Keratinocyte (primary cell): Measurements from ENCODE around the gene ARL9. TPM values are rescaled to one million over a fixed set of nuclear protein-coding genes. Genes with fewer than 3 reads are reported as not detected.
A peak's percentile ranks its signal among the peaks of the same experiment; 100 is the strongest.

Experiments
- DNase-seq: peaks from one replicate; pipeline ENCODE4 v3.0.0-alpha.2; 2011; ENCODE audit warnings: low read depth, missing footprints, low spot score
- FAIRE-seq: peaks from 2 replicates; lab custom pipeline; 2011; peaks lifted over from hg19 to GRCh38; lab: Jason Lieb, UNC
- H2AFZ ChIP-seq: 2 replicates; pipeline ENCODE4 v1.6.0; 2012; ENCODE audit warnings: low read length, control low read depth, inconsistent platforms; ENCODE audit not compliant: control insufficient read depth
- H3K27ac ChIP-seq: 2 replicates; pipeline ENCODE4 v1.5.1; 2011; ENCODE audit warnings: low read length; ENCODE audit not compliant: control insufficient read depth, insufficient read depth
- H3K27me3 ChIP-seq: 3 replicates; pipeline ENCODE4 v1.6.0; 2011; ENCODE audit warnings: low read length; ENCODE audit not compliant: control insufficient read depth, insufficient read depth; ENCODE audit errors: extremely low read depth
- H3K36me3 ChIP-seq, 2 experiments: 2 replicates in 1 of 2; 3 replicates in 1 of 2; pipeline ENCODE4 v1.5.1; 2011; ENCODE audit warnings: low read length in 2 of 2, mild to moderate bottlenecking in 1 of 2; ENCODE audit not compliant: control insufficient read depth in 2 of 2, insufficient read depth in 2 of 2; ENCODE audit errors: extremely low read depth in 1 of 2
- H3K4me1 ChIP-seq: 3 replicates; pipeline ENCODE4 v1.5.1; 2011; ENCODE audit warnings: low read length; ENCODE audit not compliant: control insufficient read depth, insufficient read depth; ENCODE audit errors: extremely low read depth
- H3K4me2 ChIP-seq: 3 replicates; pipeline ENCODE4 v1.6.0; 2011; ENCODE audit warnings: low read depth, low read length; ENCODE audit not compliant: control insufficient read depth, insufficient read depth; ENCODE audit errors: extremely low read depth
- H3K4me3 ChIP-seq, 3 experiments: fragments of 200-600 bp in 1 of 3; sonication (generic) in 1 of 3; 2 replicates in 2 of 3; 3 replicates in 1 of 3; pipeline ENCODE4 v1.5.1; 2011 to 2016; ENCODE audit warnings: low read length in 3 of 3, mild to moderate bottlenecking in 3 of 3, control low read depth in 2 of 3, inconsistent platforms in 1 of 3, low read depth in 1 of 3, mixed read lengths in 1 of 3, mixed run types in 1 of 3, moderate library complexity in 1 of 3; ENCODE audit not compliant: control insufficient read depth in 2 of 3, insufficient read depth in 2 of 3; ENCODE audit errors: extremely low read depth in 1 of 3
- H3K79me2 ChIP-seq: 2 replicates; pipeline ENCODE4 v1.6.0; 2012; ENCODE audit warnings: low read length; ENCODE audit not compliant: control insufficient read depth, insufficient read depth
- H3K9ac ChIP-seq: 3 replicates; pipeline ENCODE4 v1.6.0; 2011; ENCODE audit warnings: low read length; ENCODE audit not compliant: control insufficient read depth, insufficient read depth; ENCODE audit errors: extremely low read depth
- H3K9me1 ChIP-seq: 3 replicates; pipeline ENCODE4 v1.6.0; 2011; ENCODE audit warnings: low read length; ENCODE audit not compliant: control insufficient read depth, insufficient read depth; ENCODE audit errors: extremely low read depth
- H3K9me3 ChIP-seq: 2 replicates; pipeline ENCODE4 v1.5.1; 2012; ENCODE audit warnings: low read depth, low read length; ENCODE audit not compliant: control insufficient read depth
- H4K20me1 ChIP-seq: 3 replicates; pipeline ENCODE4 v1.6.0; 2011; ENCODE audit warnings: low read length; ENCODE audit not compliant: control insufficient read depth, insufficient read depth; ENCODE audit errors: extremely low read depth
- CTCF ChIP-seq, 3 experiments: IDR thresholded peaks in 1 of 3; conservative IDR thresholded peaks in 1 of 3; optimal IDR thresholded peaks in 1 of 3; 2 replicates in 2 of 3; 3 replicates in 1 of 3; pipeline versions ENCODE3 to v1.5.1; 2011; ENCODE audit warnings: low read length in 3 of 3, mild to moderate bottlenecking in 3 of 3, moderate library complexity in 2 of 3, control low read depth in 1 of 3, inconsistent platforms in 1 of 3; ENCODE audit not compliant: insufficient read depth in 2 of 3; ENCODE audit errors: extremely low read depth in 1 of 3
- EZH2 ChIP-seq: IDR thresholded peaks from one replicate; pipeline ENCODE4 v1.6.1; 2012; ENCODE audit warnings: inconsistent platforms, mild to moderate bottlenecking, low read length, moderate library complexity
- dilution Hi-C: fragments of 300-500 bp; cut with MboI; formaldehyde crosslinking; loops from one replicate; pipeline ENCODE4 v1.7.0; 2020; ENCODE audit warnings: low sequenced_read_pairs; ENCODE audit not compliant: extremely low pct_ligation_motif_present
- polyA plus RNA-seq, 5 experiments: library from polyadenylated mRNA; depleted of rRNA in 3 of 5; stranded (reverse) in 3 of 5; stranded (forward) in 1 of 5; unstranded in 1 of 5; fragments of >200 nt; gene quantifications; 1 replicate in 1 of 5; 2 replicates in 3 of 5; 3 replicates in 1 of 5; pipeline versions ENCODE4 v1.2.1 to v1.2.3, GENCODE V29; 2011 to 2012; ENCODE audit warnings: missing spikeins in 2 of 5, low read depth in 1 of 5, low replicate concordance in 1 of 5

Gene ARL9
- polyA plus RNA-seq, 1 donor (not counting 4 experiments of a cell fraction or from before 2014, with no cell fraction given): 0.47 TPM

- H3K9me1 ChIP-seq: no peaks in the 10 kb centered on the region
- no peaks in the 10 kb centered on the region for H4K20me1 ChIP-seq
- no peak overlapping the region for H3K27ac ChIP-seq
- peak overlapping the region; percentile 75 for H2AFZ ChIP-seq
- H3K4me1 ChIP-seq: peaks cover 7% of the 10 kb centered on the region
- no peaks in the 10 kb centered on the region for H3K9me3 ChIP-seq
- H3K9ac ChIP-seq: peak overlapping the region; percentile 46
- FAIRE-seq (no peak), DNase-seq (no peak)
- peak overlapping the region; percentile 87 for H3K4me2 ChIP-seq
- H3K4me3 ChIP-seq: peak overlapping the region; percentile 44 to 77 (median 54)
- peaks cover 23% of the 10 kb centered on the region for H3K27me3 ChIP-seq
- H3K36me3 ChIP-seq: no peaks in the 10 kb centered on the region
- dilution Hi-C loops: no loop called here
- H3K79me2 ChIP-seq: no peaks in the 10 kb centered on the region
- TF ChIP-seq CTCF (optimal IDR thresholded peaks at IDR 0.05 in 1 of 3, IDR thresholded peaks at IDR 0.05 in 1 of 3, conservative IDR thresholded peaks at IDR 0.05 in 1 of 3; ENCODE audit: extremely low read depth in 1 of 3, insufficient read depth in 2 of 3, low read length in 3 of 3) (no peak), EZH2 (no peak)
Observed at GRCh38 chr4:56530269-56531148, 24.9 kb downstream of the ARL9 start.

DNA sequence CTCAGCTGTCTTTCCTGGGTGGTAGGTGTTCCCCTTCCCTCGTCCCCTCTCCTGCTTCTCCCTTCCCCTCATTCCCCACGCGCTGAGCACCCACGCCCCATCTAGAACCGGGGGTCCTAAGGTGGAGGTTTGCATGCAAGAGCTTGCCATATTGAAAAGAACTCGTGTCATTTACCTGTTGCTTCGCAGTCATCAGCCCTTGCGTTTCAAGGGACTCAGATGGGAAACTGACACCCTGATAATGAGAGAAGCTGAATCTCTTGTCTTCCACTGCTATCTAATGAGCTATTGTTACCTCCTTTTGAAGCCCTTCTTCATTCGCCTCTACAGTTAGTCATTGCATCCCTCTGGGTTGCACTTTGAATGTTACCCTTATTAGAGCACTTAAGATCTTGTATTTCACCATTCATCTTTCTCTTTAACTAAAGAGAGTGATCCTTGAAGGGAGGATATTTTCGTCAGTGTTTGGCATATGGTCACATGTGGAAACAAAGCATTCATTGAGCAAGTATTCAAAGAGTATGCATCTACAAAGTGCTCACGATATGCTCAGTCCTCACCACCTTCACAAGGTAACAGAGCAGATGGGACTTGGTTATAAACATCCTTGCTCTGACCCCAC, 25.7 kb downstream of the ARL9 start:
- Histone ChIP-seq H3K27me3 (peaks cover 23% of the 10 kb centered on the region), H2AFZ (peak overlapping the region; percentile 75), H3K27ac (no peak overlapping the region), H4K20me1 (no peaks in the 10 kb centered on the region), H3K9me1 (no peaks in the 10 kb centered on the region), H3K4me3 (peak overlapping the region; percentile 44 to 77 (median 54)), H3K9me3 (no peaks in the 10 kb centered on the region), H3K36me3 (no peaks in the 10 kb centered on the region), H3K79me2 (no peaks in the 10 kb centered on the region), H3K4me2 (peak overlapping the region; percentile 87), H3K9ac (peak overlapping the region; percentile 46), H3K4me1 (peaks cover 7% of the 10 kb centered on the region)
- FAIRE-seq: peak; percentile 20
- no peak for TF ChIP-seq CTCF (optimal IDR thresholded peaks at IDR 0.05 in 1 of 3, IDR thresholded peaks at IDR 0.05 in 1 of 3, conservative IDR thresholded peaks at IDR 0.05 in 1 of 3; ENCODE audit: extremely low read depth in 1 of 3, insufficient read depth in 2 of 3, low read length in 3 of 3)
- peak; percentile 24 for TF ChIP-seq EZH2
- no peak for DNase-seq
- dilution Hi-C loops: no loop called here
